CD4-positive, CD25-positive, alpha-beta regulatory T cell (primary cell): ENCODE measurements around the gene RPRD1B. TPM values are rescaled to one million over a fixed set of nuclear protein-coding genes. Genes with fewer than 3 reads are reported as not detected.
A peak's percentile ranks its signal among the peaks of the same experiment; 100 is the strongest.

Experiments
- ATAC-seq, 2 donors: fragments of 150-1000 bp; cut with Tn5 transposase; one replicate each; pipeline ENCODE4 v1.10.0; 2021; ENCODE audit warnings: low read depth in 2 of 2, moderate number of reproducible peaks in 2 of 2, moderate library complexity in 1 of 2
- DNase-seq, 3 donors: peaks; one replicate each; pipeline versions ENCODE4 v3.0.0 to v3.0.0-alpha.2; 2012 to 2022; ENCODE audit warnings: mixed read lengths in 1 of 3
- H3K27ac ChIP-seq: one replicate; pipeline ENCODE4 v1.7.0; 2013; ENCODE audit warnings: mild to moderate bottlenecking, low read length; ENCODE audit not compliant: insufficient read depth, poor library complexity, severe bottlenecking
- H3K27me3 ChIP-seq: one replicate; pipeline ENCODE4 v1.7.0; 2013; ENCODE audit warnings: low read length; ENCODE audit not compliant: control insufficient read depth, insufficient read depth
- H3K36me3 ChIP-seq: one replicate; pipeline ENCODE4 v1.7.0; 2013; ENCODE audit warnings: mild to moderate bottlenecking, low read length, moderate library complexity; ENCODE audit not compliant: control insufficient read depth, insufficient read depth
- H3K4me1 ChIP-seq: 2 replicates; pipeline ENCODE4 v1.7.0; 2013; ENCODE audit warnings: mild to moderate bottlenecking, low read length; ENCODE audit not compliant: insufficient read depth, control insufficient read depth, poor library complexity, severe bottlenecking
- H3K4me3 ChIP-seq: one replicate; pipeline ENCODE4 v1.7.0; 2013; ENCODE audit warnings: low read depth, mild to moderate bottlenecking, low read length, moderate library complexity
- H3K9me3 ChIP-seq, 2 experiments: 1 replicate in 1 of 2; 2 replicates in 1 of 2; pipeline ENCODE4 v1.7.0; 2013; ENCODE audit warnings: low read length in 2 of 2, mild to moderate bottlenecking in 1 of 2, moderate library complexity in 1 of 2; ENCODE audit not compliant: control insufficient read depth in 2 of 2
- H3K27ac Mint-ChIP-seq, 3 donors: one replicate each; pipeline ENCODE4 v1.8.0; 2020 to 2022; ENCODE audit warnings: mild to moderate bottlenecking in 3 of 3, mixed read lengths in 3 of 3, moderate library complexity in 2 of 3
- H3K27me3 Mint-ChIP-seq: one replicate; pipeline ENCODE4 v1.8.0; 2022; ENCODE audit warnings: mild to moderate bottlenecking, mixed read lengths
- H3K36me3 Mint-ChIP-seq: one replicate; pipeline ENCODE4 v1.8.0; 2020; ENCODE audit warnings: mixed read lengths
- H3K4me1 Mint-ChIP-seq, 4 donors: one replicate each; pipeline ENCODE4 v1.8.0; 2020 to 2022; ENCODE audit warnings: mixed read lengths in 4 of 4, mild to moderate bottlenecking in 1 of 4
- H3K4me3 Mint-ChIP-seq, 4 donors: one replicate each; pipeline ENCODE4 v1.8.0; 2020 to 2022; ENCODE audit warnings: mild to moderate bottlenecking in 4 of 4, mixed read lengths in 4 of 4, moderate library complexity in 3 of 4
- H3K9me3 Mint-ChIP-seq, 7 donors: one replicate each; pipeline ENCODE4 v1.8.0; 2020 to 2022; ENCODE audit warnings: mixed read lengths in 7 of 7, mild to moderate bottlenecking in 3 of 7, moderate library complexity in 2 of 7
- polyA plus RNA-seq, 4 donors: library from polyadenylated mRNA; unstranded; fragments of 300-500 nt; fragmentation: Illumina TruSeq; gene quantifications; one replicate each; pipeline ENCODE4 v1.2.3, GENCODE V29; 2021
- total RNA-seq: library from RNA; stranded (reverse); gene quantifications from one replicate; pipeline ENCODE4 v1.2.3, GENCODE V29; 2022

RPRD1B gene
- total and polyA plus RNA-seq, 5 donors from 2014 or later = 3.8 to 54.0 (median 4.4) TPM

DNA sequence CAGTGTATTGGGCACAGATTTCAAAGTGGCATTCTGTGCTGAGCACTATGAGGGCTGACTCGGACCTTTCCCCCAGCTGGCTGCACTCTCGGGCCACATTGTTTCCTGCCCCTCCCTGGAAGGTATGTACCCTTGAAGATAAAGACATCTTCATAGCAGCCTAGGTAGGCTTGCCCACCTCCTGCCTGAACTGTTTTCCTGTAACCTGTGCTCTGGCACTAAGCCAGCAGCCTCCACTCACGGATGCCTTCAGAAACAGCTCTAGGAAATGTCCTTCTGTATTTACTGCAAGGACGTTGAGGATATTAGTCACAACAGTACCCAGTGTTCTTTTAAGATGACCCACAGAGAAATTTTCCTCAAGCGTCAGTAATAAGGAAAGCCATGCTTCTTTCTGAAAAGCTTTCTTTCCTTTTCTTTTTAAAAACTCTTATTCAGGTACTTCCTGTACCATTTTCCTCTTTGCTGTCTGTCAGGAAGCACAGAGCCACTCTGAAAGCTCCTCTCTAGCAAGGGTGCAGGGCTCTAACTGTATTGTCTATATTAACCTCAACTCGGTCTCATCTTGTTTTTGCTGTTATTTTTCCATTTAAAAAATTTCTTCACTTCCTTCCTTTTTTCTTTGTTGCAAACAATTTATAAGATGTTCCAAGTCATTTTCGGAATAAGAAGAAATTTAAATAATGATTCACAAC, 43.8 kb upstream of the RPRD1B start:
- H3K9me3 ChIP-seq = no peaks in the 10 kb centered on the region
- Mint-ChIP-seq H3K4me3 (no peak overlapping the region), H3K27me3 (no peaks in the 10 kb centered on the region), H3K27ac (peak overlapping the region; percentile 25 to 69 (median 56)), H3K36me3 (peaks cover 53% of the 10 kb centered on the region), H3K4me1 (peaks cover 0 to 21% (median 11%) of the 10 kb centered on the region in 4 donors), H3K9me3 (no peaks in the 10 kb centered on the region)
- no peak for ATAC-seq
- no peak overlapping the region for H3K4me3 ChIP-seq
- peaks cover 44% of the 10 kb centered on the region for H3K36me3 ChIP-seq
- no peaks in the 10 kb centered on the region for H3K27me3 ChIP-seq
- no peaks in the 10 kb centered on the region for H3K4me1 ChIP-seq
- no peak for DNase-seq
- H3K27ac ChIP-seq = no peak overlapping the region

DNA sequence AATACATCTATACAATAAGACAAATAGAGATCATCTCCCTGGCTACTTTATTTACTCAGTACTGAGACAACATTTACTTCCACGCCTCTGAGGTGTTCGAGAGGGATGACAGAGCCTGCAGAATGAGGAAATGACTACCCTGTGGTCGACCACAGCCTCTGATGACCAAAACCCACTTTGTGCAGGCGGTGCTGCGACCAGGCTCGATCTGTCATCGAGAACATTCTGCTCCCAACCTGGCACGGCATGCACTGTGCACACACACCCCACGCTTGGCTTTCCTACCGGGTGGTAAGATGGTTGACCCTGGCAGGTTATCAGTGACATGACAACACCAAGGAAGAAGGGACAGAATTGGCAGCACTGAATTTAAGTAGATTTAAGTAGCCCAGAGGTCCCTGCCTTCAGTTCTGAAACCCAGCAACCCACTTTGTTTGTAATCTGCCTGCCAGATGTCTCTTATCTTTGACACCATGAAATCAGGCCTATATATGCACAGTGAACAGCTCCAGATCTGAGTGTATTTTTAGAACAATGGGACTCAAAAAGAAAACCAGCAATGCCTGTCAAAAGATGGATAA, 42.9 kb upstream of the RPRD1B start:
- Histone ChIP-seq H3K4me3 (no peak overlapping the region), H3K27me3 (no peaks in the 10 kb centered on the region), H3K9me3 (no peaks in the 10 kb centered on the region), H3K4me1 (no peaks in the 10 kb centered on the region), H3K36me3 (peaks cover 47% of the 10 kb centered on the region), H3K27ac (no peak overlapping the region)
- ATAC-seq (peak; percentile 60 to 75), DNase-seq (peak in 1 of 3 donors; percentile 33)
- Mint-ChIP-seq H3K36me3 (peaks cover 55% of the 10 kb centered on the region), H3K27ac (peak overlapping the region; percentile 43 to 81 (median 69)), H3K27me3 (no peaks in the 10 kb centered on the region), H3K9me3 (no peaks in the 10 kb centered on the region), H3K4me3 (no peak overlapping the region), H3K4me1 (peaks cover 0 to 21% (median 11%) of the 10 kb centered on the region in 4 donors)

DNA sequence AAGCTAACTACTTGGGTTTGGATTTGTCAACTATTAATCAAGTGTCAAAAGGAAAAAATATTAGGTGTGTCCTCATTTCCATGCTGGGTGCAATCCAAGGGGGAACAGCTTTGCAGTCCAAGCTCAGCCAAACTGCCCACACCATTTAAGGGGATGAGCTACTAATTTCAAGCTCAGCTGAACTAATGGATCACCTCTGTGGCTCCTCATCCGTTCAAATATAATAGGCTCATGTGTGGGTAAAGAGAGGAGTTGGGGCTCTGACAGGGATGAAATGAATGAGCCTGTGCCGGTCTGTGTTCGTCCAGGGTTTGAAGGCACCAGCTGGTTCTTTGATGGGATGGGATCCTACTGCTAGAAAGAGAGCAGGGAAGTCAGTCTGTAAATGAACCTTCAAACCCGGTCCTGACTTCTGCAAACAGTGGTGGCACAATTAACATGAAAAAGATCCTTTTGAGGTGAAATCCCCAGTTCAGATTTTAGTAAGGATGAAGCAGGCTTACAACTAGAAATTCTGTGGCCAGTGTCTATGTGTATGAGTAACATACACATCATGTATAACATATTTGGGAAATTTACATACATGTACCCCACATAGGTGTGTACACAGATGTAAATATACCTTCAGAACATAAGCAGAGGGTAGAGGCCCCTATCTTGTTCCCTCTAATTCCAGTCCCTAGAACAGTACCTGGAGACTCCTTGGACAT, 42.2 kb upstream of the RPRD1B start:
- no peak overlapping the region for H3K27ac ChIP-seq
- no peaks in the 10 kb centered on the region for H3K9me3 ChIP-seq
- peaks cover 60% of the 10 kb centered on the region for H3K36me3 Mint-ChIP-seq
- H3K4me1 ChIP-seq = no peaks in the 10 kb centered on the region
- no peak for DNase-seq
- no peak overlapping the region for H3K4me3 ChIP-seq
- no peaks in the 10 kb centered on the region for H3K27me3 ChIP-seq
- H3K27me3 Mint-ChIP-seq = no peaks in the 10 kb centered on the region
- peaks cover 0 to 21% (median 11%) of the 10 kb centered on the region in 4 donors for H3K4me1 Mint-ChIP-seq
- no peaks in the 10 kb centered on the region for H3K9me3 Mint-ChIP-seq
- peak overlapping the region; percentile 43 to 81 (median 69) for H3K27ac Mint-ChIP-seq
- peaks cover 47% of the 10 kb centered on the region for H3K36me3 ChIP-seq
- H3K4me3 Mint-ChIP-seq = no peak overlapping the region
- no peak for ATAC-seq

DNA sequence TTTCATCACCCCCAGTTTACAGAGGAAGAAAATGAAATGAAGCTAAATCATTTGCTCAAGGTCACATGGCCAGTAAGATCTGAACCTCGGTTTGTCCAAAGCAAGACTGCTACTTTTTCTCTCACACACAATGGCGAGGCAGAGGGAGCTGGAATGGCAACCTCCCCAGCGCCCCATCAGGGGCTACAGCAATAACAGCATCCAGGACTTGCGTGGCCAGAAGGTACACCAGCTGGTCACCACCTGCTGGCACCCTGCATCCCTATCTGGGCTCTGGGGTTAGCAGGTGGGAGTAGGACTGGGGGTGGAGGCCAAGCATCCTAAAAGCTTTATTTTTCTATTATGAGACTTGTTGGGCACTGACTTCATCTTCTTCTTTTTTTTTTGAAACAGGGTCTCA, 41.6 kb upstream of the RPRD1B start:
- H3K9me3 Mint-ChIP-seq = no peaks in the 10 kb centered on the region
- H3K27ac Mint-ChIP-seq = peak overlapping the region in 1 of 3 donors; percentile 32
- H3K36me3 ChIP-seq = peaks cover 51% of the 10 kb centered on the region

DNA sequence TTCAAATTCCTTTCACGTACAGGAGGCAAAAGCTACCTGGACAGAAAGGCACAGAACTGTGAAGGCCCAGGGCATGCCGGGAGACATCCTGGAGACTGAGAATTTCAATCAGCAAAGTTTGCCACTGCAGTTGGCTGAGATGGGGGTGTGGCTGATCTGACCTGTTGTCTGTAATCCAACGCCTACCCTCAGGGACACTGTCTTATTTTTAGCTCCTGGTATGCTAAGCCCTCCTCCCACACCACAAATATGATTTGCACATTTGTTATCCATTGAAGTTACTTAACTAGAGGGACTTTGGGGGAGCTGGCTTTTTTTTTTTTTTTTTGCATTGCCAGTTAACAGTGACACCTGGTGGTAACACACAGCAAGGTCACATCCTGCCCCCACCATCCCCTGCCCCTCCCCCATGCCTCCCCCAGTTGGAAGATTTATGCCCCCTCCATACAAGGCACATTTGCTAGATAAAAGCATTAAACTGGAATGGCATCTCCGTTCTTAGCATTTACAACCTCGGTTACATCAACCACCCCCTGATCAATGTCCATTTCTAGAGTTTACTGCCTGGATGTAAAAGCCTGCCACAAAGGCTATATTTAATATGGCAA, 40.6 kb upstream of the RPRD1B start:
- Mint-ChIP-seq H3K4me3 (no peak overlapping the region), H3K9me3 (no peaks in the 10 kb centered on the region), H3K27ac (no peak overlapping the region), H3K27me3 (no peaks in the 10 kb centered on the region), H3K4me1 (peaks cover 0 to 21% (median 11%) of the 10 kb centered on the region in 4 donors), H3K36me3 (peaks cover 63% of the 10 kb centered on the region)
- ATAC-seq (no peak), DNase-seq (peak in 2 of 3 donors; percentile 24 to 50)
- peaks cover 52% of the 10 kb centered on the region for H3K36me3 ChIP-seq
- no peaks in the 10 kb centered on the region for H3K9me3 ChIP-seq
- H3K27me3 ChIP-seq = no peaks in the 10 kb centered on the region
- no peak overlapping the region for H3K4me3 ChIP-seq
- no peaks in the 10 kb centered on the region for H3K4me1 ChIP-seq
- H3K27ac ChIP-seq = no peak overlapping the region

More for the DNA sequence above, 41.6 kb upstream of the RPRD1B start:
- no peak for ATAC-seq
- H3K27ac ChIP-seq = no peak overlapping the region
- no peaks in the 10 kb centered on the region for H3K4me1 ChIP-seq
- peaks cover 0 to 21% (median 11%) of the 10 kb centered on the region in 4 donors for H3K4me1 Mint-ChIP-seq
- DNase-seq = no peak
- no peak overlapping the region for H3K4me3 Mint-ChIP-seq
- H3K27me3 ChIP-seq = no peaks in the 10 kb centered on the region
- no peaks in the 10 kb centered on the region for H3K9me3 ChIP-seq
- peaks cover 59% of the 10 kb centered on the region for H3K36me3 Mint-ChIP-seq
- no peaks in the 10 kb centered on the region for H3K27me3 Mint-ChIP-seq
- H3K4me3 ChIP-seq = no peak overlapping the region

DNA sequence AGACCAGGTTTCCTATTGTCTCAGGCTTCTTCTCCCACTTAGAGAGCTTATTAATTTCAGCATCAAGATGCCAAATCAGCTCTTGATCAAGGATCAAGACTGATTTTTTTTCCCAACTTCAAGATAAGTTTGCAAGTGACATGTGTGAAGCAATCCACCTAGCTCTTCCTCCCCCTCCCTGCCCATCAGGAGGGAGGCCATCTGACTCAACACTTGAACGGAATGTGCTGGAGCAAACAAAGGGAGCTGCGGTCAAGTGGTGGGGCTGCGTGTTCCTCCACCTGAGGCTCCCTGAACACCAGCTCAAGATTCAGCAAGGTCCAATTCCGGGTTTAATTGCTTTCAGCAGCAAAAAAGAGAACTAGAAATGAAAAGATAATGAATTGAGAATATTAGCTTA, 39.0 kb upstream of the RPRD1B start:
- Mint-ChIP-seq H3K4me3 (no peak overlapping the region), H3K9me3 (no peaks in the 10 kb centered on the region), H3K36me3 (peaks cover 64% of the 10 kb centered on the region), H3K27ac (no peak overlapping the region), H3K27me3 (no peaks in the 10 kb centered on the region), H3K4me1 (peaks cover 0 to 21% (median 10%) of the 10 kb centered on the region in 4 donors)
- Histone ChIP-seq H3K4me3 (no peak overlapping the region), H3K9me3 (no peaks in the 10 kb centered on the region), H3K27ac (no peak overlapping the region), H3K27me3 (no peaks in the 10 kb centered on the region), H3K4me1 (no peaks in the 10 kb centered on the region), H3K36me3 (peaks cover 68% of the 10 kb centered on the region)
- no peak for ATAC-seq
- no peak for DNase-seq

DNA sequence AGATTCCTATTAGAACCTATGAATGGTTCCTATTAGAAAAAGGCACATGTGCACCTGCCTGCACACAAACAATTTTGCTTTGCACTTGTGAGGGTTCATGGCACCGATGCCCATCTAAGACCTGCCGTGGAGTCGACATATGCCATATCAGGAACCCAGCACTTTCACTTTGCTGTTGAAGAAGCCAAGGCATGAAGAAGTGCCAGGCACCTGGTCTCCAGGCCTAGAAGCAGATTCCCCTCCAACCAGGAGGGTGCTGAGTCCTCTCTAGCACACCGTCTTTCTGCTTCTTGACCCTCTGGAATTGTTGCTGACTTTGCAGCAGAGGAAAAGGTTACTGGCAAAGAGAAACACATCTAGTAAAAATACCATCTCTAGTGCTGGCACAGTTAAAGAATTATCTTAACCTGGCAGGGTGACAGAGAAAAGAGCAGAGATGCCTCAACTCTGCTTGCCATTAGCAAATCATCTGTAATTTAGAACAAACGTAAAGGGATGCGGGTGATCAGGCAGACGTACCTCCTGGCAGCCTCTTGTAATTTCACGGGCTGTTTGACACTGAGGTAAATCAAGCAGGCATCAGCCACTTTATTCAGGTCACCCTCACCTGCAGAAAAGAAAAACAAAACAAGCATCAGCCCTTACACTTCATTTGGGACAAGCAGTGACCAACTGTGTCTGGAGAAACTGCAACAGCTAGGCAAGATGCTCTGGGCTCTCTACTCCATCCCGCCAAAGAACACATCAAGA, 37.5 kb upstream of the RPRD1B start:
- H3K27ac ChIP-seq = no peak overlapping the region
- peaks cover 75% of the 10 kb centered on the region for H3K36me3 ChIP-seq
- peaks cover 65% of the 10 kb centered on the region for H3K36me3 Mint-ChIP-seq
- no peak for DNase-seq
- H3K4me3 Mint-ChIP-seq = no peak overlapping the region
- H3K9me3 Mint-ChIP-seq = no peaks in the 10 kb centered on the region
- no peak for ATAC-seq
- no peaks in the 10 kb centered on the region for H3K27me3 ChIP-seq
- H3K4me3 ChIP-seq = no peak overlapping the region
- H3K9me3 ChIP-seq = no peaks in the 10 kb centered on the region
- H3K4me1 ChIP-seq = no peaks in the 10 kb centered on the region
- H3K27me3 Mint-ChIP-seq = no peaks in the 10 kb centered on the region
- no peak overlapping the region for H3K27ac Mint-ChIP-seq
- peaks cover 0 to 11% (median 8%) of the 10 kb centered on the region in 4 donors for H3K4me1 Mint-ChIP-seq
